ENCODE data around the gene SECISBP2. TPM values are rescaled to one million over a fixed set of nuclear protein-coding genes. Genes with fewer than 3 reads are reported as not detected.
"Not testable (repeated sequence)": the region's sequence is repeated elsewhere in the genome, so short reads cannot be mapped to it uniquely, and the experiment has no call there.

SECISBP2 gene
- total RNA-seq, 2 experiments from 2014 or later, result 42.8 to 45.8 TPM

DNA sequence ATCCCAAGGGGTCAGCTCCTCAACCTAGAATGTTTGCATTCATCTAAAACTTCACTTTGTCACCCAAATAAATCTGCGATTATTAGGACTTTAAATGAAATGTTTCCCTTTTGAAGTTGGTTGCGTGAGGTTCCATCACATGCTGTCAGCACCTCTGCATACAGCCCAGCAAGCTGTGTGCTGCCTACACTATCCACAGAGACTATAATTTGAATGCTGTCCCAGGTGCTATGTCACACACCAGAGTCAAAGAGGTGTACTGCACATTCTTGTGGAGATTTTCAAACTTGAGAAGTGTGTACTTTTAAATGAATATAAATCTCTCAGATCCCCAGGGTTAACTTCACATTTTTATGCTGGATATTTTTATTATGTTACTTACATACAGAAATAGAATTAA is 26.6 kb upstream of the SECISBP2 start:
- H3K36me3 Mint-ChIP-seq (ENCODE audit: low read depth), result peaks cover 2% of the 10 kb centered on the region
- CTCF ChIA-PET, result interaction anchor here (0.5 to 3.0 kb wide), 2 partner anchors 13 to 907 kb away, joined by 3 to 7 read pairs; no protein-coding TSS in a partner anchor
- DNase-seq, result no peak
- H3K4me3 Mint-ChIP-seq, result no peak overlapping the region
- peaks cover 4% of the 10 kb centered on the region for H3K9me3 Mint-ChIP-seq
- intact Hi-C loops (cut with micrococcal nuclease), result no loop called here
- H3K4me1 Mint-ChIP-seq (ENCODE audit: low read depth), result no peaks in the 10 kb centered on the region
- no peak overlapping the region for H3K27ac Mint-ChIP-seq
- no peaks in the 10 kb centered on the region for H3K27me3 Mint-ChIP-seq (ENCODE audit: low read depth)

DNA sequence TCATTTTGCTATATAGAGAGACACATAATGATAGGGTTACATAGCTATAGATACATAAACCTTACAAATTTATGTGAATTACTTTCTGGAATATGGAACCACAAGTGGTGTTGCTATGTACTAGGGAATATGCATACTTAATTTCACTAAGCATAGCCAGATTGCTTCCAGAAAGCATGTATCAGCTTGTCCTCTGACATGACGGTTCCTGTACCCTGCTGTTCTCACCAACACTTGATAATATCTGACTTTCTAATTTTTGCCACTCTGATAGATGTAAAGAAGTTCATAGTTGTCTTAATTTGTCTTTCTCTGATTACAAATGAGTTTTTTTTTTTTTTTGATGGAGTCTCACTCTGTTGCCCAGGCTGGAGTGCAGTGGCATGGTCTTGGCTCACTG is 25.3 kb upstream of the SECISBP2 start:
- Mint-ChIP-seq H3K4me3 (no peak overlapping the region), H3K36me3 (ENCODE audit: low read depth) (peaks cover 2% of the 10 kb centered on the region), H3K27ac (no peak overlapping the region), H3K4me1 (ENCODE audit: low read depth) (no peaks in the 10 kb centered on the region), H3K27me3 (ENCODE audit: low read depth) (no peaks in the 10 kb centered on the region), H3K9me3 (peaks cover 4% of the 10 kb centered on the region)
- CTCF ChIA-PET, result no interaction called here
- intact Hi-C loops (cut with micrococcal nuclease), result no loop called here
- DNase-seq, result no peak

DNA sequence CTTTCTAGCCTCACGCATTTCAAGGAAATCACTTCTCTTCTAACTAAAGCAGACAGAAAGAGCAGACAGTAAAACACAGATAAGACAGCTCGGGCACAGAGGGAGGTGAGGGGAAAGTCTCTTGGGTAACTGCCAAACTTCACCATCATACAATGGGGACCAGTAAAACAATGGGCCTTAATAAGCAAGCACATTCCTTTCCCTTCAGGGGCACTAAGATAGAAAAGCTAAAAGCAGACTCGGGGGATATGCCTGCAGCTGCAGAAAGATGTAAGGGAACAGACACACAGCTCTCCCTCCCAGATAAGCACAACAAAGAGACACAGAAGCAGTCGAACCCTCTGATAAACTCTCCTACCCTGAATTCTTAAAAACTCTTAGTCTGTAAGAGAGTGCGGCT is 22.9 kb upstream of the SECISBP2 start:
- no peak overlapping the region for H3K4me3 Mint-ChIP-seq
- H3K4me1 Mint-ChIP-seq (ENCODE audit: low read depth), result no peaks in the 10 kb centered on the region
- DNase-seq, result no peak
- H3K27ac Mint-ChIP-seq, result no peak overlapping the region
- H3K36me3 Mint-ChIP-seq (ENCODE audit: low read depth), result peaks cover 2% of the 10 kb centered on the region
- H3K9me3 Mint-ChIP-seq, result peaks cover 4% of the 10 kb centered on the region
- CTCF ChIA-PET, result interaction anchor here (0.7 kb wide), 1 partner anchor 9 kb away, joined by 3 read pairs; no protein-coding TSS in a partner anchor
- no peaks in the 10 kb centered on the region for H3K27me3 Mint-ChIP-seq (ENCODE audit: low read depth)
- intact Hi-C loops (cut with micrococcal nuclease), result no loop called here

DNA sequence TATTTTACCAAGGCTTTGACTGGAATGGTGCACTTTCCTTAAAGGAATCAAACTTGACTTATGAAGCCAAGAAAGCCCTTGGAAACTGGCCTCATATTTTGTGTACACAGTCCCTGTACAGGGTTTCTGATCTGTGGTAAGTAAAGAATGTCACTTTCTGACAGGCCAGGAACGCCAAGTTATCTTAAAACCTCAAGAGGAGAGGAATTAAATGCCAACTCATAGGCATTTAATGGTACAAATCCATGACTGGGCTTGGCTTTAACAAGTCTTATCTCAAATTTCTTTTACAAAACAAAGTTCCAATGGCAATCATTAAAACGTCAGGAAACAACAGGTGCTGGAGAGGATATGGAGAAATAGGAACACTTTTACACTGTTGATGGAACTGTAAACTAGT is 16.3 kb upstream of the SECISBP2 start:
- H3K27me3 Mint-ChIP-seq (ENCODE audit: low read depth); H3K4me3 Mint-ChIP-seq; H3K4me1 Mint-ChIP-seq (ENCODE audit: low read depth); intact Hi-C loops (cut with micrococcal nuclease); CTCF ChIA-PET; H3K27ac Mint-ChIP-seq; H3K36me3 Mint-ChIP-seq (ENCODE audit: low read depth); DNase-seq; H3K9me3 Mint-ChIP-seq: not testable (repeated sequence)

DNA sequence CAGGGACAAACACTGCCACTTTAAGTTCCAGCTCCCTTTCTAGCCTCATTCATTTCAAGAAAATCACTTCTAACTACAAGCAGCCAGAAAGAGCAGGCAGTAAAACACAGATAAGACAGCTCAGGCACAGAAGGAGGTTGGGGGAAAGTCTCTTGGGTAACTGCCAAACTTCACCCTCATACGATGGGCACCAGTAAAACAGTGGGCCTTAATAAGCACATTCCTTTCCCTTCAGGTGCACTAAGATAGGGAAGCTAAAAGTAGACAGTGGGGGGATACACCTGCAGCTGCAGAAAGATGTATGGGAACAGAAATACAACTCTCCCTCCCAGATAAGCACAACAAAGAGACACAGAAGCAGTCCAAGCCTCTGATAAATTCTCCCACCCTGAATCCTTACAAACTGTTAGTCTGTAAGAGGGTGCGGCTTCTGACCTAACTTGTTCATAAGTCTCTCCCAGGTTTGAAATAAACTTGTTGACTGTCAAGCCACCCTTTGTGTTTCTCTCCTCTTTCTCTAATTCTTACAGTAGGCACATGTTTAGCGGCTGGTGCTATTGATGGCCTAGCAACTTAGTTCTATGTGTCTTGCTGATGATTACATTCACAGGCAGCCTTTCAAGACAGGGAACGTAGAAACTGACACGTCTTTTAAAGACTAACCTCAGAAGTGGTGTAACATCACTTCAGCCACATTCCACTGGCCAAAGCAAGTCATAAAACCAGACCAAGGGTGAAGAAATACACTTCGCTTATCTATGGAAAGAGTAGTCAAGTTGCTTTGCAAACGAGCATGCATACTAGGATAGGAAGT is 14.1 kb upstream of the SECISBP2 start:
- no peak for DNase-seq
- H3K9me3 Mint-ChIP-seq, result no peaks in the 10 kb centered on the region
- H3K4me3 Mint-ChIP-seq, result no peak overlapping the region
- intact Hi-C loops (cut with micrococcal nuclease), result no loop called here
- peaks cover 6% of the 10 kb centered on the region for H3K36me3 Mint-ChIP-seq (ENCODE audit: low read depth)
- H3K27ac Mint-ChIP-seq, result no peak overlapping the region
- H3K27me3 Mint-ChIP-seq (ENCODE audit: low read depth), result no peaks in the 10 kb centered on the region
- CTCF ChIA-PET, result interaction anchor here (0.6 kb wide), 1 partner anchor 9 kb away, joined by 3 read pairs; no protein-coding TSS in a partner anchor
- peaks cover 6% of the 10 kb centered on the region for H3K4me1 Mint-ChIP-seq (ENCODE audit: low read depth)

DNA sequence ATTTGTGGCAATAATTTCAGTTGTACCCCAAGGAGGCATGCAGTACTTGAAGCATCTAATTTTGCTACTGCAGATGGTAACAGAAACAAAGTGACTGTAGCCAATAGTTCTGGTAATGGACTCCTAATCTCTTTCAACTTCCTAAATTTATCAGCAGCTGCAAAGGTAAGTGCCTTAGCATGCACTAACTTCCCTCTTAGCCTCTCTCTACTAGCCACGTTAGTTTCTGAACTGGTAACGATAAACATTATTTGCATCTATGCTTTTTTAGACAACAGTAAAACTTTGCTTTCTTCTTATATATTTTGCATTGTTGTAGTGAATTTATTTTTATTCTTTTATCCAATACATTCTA is 13.5 kb upstream of the SECISBP2 start:
- H3K9me3 Mint-ChIP-seq, result no peaks in the 10 kb centered on the region
- DNase-seq, result no peak
- CTCF ChIA-PET, result interaction anchor here (0.6 kb wide), 1 partner anchor 9 kb away, joined by 3 read pairs; no protein-coding TSS in a partner anchor
- no peak overlapping the region for H3K27ac Mint-ChIP-seq
- intact Hi-C loops (cut with micrococcal nuclease), result no loop called here
- H3K36me3 Mint-ChIP-seq (ENCODE audit: low read depth), result peaks cover 9% of the 10 kb centered on the region
- no peaks in the 10 kb centered on the region for H3K27me3 Mint-ChIP-seq (ENCODE audit: low read depth)
- no peak overlapping the region for H3K4me3 Mint-ChIP-seq
- peaks cover 12% of the 10 kb centered on the region for H3K4me1 Mint-ChIP-seq (ENCODE audit: low read depth)

DNA sequence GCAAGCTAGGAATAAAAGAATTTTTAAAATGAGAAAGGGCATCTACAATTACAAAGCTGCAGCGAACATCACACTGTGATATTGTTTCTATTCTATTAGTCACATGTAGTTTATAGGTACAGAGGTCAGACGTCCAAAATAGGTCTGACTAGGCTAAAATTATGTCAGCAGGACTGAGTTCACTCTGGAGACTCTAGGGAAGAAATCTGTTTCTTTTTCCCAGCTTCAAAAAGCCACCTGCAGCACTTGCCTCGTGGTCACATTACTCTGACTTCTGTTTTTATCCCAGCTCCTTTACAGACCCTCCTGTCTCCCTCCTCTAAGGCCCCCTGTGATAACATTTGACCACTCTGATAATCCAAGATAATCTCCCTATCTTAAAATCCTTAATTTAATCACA is 12.4 kb upstream of the SECISBP2 start:
- intact Hi-C loops (cut with micrococcal nuclease), result no loop called here
- H3K9me3 Mint-ChIP-seq, result no peaks in the 10 kb centered on the region
- H3K4me3 Mint-ChIP-seq, result no peak overlapping the region
- DNase-seq, result no peak
- H3K36me3 Mint-ChIP-seq (ENCODE audit: low read depth), result peaks cover 14% of the 10 kb centered on the region
- CTCF ChIA-PET, result interaction anchor here (0.9 to 1.0 kb wide), 2 partner anchors 14 to 27 kb away, joined by 3 read pairs; no protein-coding TSS in a partner anchor
- peaks cover 16% of the 10 kb centered on the region for H3K4me1 Mint-ChIP-seq (ENCODE audit: low read depth)
- H3K27ac Mint-ChIP-seq, result no peak overlapping the region
- H3K27me3 Mint-ChIP-seq (ENCODE audit: low read depth), result no peaks in the 10 kb centered on the region

DNA sequence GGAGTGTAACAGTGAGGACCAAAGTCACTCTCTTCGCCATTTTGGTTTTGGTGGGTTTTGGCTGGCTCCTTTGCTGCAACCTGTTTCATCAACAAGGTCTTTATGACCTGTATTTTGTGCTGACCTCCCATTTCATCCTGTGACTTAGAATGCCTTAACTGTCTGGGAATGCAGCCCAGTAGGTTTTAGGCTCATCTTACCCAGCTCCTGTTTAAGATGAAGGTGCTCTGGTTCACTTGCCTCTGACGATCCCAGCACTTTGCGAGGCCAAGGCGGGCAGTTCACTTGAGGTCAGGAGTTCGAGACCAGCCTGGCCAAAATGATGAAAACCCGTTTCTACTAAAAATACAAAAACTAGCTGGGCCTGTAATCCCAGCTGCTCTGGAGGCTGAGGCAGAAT is 9.1 kb upstream of the SECISBP2 start:
- CTCF ChIA-PET, result no interaction called here
- Mint-ChIP-seq H3K9me3 (no peaks in the 10 kb centered on the region), H3K4me3 (peak overlapping the region; percentile 96), H3K4me1 (ENCODE audit: low read depth) (peaks cover 36% of the 10 kb centered on the region), H3K27me3 (ENCODE audit: low read depth) (no peaks in the 10 kb centered on the region), H3K36me3 (ENCODE audit: low read depth) (peaks cover 33% of the 10 kb centered on the region), H3K27ac (peak overlapping the region; percentile 98)
- no peak for DNase-seq
- intact Hi-C loops (cut with micrococcal nuclease), result no loop called here

DNA sequence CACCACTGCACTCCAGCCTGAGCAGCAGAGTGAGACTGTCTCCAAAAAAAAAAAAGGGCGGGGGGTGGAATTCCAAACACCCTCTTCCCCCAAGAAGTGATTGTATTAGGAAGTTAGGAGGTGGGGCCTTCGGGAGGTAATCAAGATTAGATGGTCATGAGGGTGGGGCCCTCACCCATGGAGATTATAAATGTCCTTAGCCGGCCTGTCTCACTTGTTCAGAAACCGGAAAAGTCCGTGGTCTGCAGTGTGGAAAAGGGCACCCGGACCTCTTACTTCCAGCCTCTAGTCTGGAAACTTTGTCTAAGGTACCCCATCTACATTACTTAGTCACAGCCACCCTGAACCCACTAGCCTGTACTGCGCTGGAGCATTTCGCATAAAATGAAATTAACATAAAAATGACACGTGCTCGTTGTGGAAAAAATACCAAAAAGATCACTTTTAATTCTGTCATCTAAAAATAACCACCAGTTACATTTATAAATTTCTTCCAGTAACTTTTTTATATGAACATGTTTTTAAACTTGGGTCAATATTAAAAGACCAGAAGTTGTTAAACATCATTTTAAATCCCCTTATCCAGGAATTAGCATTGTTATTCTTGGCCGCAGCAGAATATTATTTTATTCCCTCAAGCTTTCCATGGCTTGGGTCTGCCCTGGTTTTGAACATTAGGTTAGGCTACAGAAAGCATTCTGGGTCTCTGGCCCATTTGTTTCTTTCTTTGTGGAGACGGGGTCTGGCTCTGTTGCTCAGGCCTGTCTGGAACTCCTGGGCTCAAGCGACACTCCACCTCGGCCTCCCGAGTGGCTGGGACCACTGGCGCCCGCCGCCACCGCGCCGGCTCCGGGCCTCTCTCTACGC is 8.5 kb upstream of the SECISBP2 start:
- DNase-seq, result no peak
- CTCF ChIA-PET, result interaction anchor here (0.6 kb wide), 1 partner anchor 126 kb away, joined by 3 read pairs; no protein-coding TSS in a partner anchor
- H3K4me1 Mint-ChIP-seq (ENCODE audit: low read depth), result peaks cover 42% of the 10 kb centered on the region
- intact Hi-C loops (cut with micrococcal nuclease), result loop anchor here (1.0 to 10.0 kb wide), 10 partner anchors 8 to 1338 kb away; partner anchors contain the start of genes CDK20, SECISBP2, SEMA4D and SPIN1
- no peaks in the 10 kb centered on the region for H3K27me3 Mint-ChIP-seq (ENCODE audit: low read depth)
- peaks cover 39% of the 10 kb centered on the region for H3K36me3 Mint-ChIP-seq (ENCODE audit: low read depth)
- H3K27ac Mint-ChIP-seq, result peak overlapping the region; percentile 98
- no peaks in the 10 kb centered on the region for H3K9me3 Mint-ChIP-seq
- peak overlapping the region; percentile 96 for H3K4me3 Mint-ChIP-seq

DNA sequence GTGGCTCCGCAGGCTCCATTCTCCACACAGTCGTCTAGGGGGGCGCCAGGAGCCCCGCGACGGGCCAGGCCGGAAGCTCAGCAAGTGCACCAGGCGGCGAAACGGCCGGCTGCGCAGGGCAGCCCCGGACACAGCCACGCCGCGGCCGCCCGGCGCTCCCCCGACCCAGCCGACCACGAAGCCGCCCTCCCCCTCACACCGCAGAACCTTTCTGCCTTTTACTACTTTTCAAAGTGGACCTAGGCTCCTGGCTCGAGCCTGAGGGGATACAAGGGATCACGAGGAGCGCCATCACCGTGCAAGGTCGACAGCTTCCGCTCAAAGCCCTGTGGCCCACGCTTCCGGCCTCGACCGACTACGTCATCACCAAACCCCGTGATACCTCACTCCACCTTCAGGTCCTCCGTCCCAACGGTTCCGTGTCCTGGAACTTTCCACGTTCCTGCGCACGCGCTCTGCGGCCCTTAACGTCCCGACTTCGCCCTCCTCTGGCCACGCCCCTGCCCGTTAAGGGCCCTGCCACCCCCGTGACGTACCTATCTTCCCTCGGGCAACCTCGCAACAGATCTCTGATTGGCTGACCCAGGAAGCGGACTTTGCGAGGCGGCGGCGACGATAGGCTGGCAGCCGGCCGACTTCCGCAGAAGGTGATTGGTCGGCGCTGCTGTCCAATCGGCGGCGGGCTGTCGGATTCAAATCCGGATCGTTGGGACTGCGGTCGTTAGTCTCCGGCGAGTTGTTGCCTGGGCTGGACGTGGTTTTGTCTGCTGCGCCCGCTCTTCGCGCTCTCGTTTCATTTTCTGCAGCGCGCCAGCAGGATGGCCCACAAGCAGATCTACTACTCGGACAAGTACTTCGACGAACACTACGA is 7.6 kb upstream of the SECISBP2 start, which contains the start of gene CKS2:
Gene CKS2 (plus strand): TSS at position 721 of the 871 bp plus-strand sequence. CDS start 98 bp downstream, at position 819.
- CTCF ChIA-PET, result interaction anchor here (0.6 kb wide), 1 partner anchor 127 kb away, joined by 3 read pairs; no protein-coding TSS in a partner anchor
- peak within 1 kb of the TSS; percentile 98 for H3K27ac Mint-ChIP-seq
- DNase-seq, result peak; percentile 100
- H3K9me3 Mint-ChIP-seq, result no peaks in the 10 kb centered on the region
- H3K36me3 Mint-ChIP-seq (ENCODE audit: low read depth), result peaks cover 45% of the 10 kb centered on the region
- H3K4me1 Mint-ChIP-seq (ENCODE audit: low read depth), result peaks cover 49% of the 10 kb centered on the region
- H3K27me3 Mint-ChIP-seq (ENCODE audit: low read depth), result no peaks in the 10 kb centered on the region
- intact Hi-C loops (cut with micrococcal nuclease), result loop anchor here (1.0 to 10.0 kb wide), 10 partner anchors 8 to 1338 kb away; partner anchors contain the start of genes CDK20, SECISBP2, SEMA4D and SPIN1
- H3K4me3 Mint-ChIP-seq, result peak within 1 kb of the TSS; percentile 96

DNA sequence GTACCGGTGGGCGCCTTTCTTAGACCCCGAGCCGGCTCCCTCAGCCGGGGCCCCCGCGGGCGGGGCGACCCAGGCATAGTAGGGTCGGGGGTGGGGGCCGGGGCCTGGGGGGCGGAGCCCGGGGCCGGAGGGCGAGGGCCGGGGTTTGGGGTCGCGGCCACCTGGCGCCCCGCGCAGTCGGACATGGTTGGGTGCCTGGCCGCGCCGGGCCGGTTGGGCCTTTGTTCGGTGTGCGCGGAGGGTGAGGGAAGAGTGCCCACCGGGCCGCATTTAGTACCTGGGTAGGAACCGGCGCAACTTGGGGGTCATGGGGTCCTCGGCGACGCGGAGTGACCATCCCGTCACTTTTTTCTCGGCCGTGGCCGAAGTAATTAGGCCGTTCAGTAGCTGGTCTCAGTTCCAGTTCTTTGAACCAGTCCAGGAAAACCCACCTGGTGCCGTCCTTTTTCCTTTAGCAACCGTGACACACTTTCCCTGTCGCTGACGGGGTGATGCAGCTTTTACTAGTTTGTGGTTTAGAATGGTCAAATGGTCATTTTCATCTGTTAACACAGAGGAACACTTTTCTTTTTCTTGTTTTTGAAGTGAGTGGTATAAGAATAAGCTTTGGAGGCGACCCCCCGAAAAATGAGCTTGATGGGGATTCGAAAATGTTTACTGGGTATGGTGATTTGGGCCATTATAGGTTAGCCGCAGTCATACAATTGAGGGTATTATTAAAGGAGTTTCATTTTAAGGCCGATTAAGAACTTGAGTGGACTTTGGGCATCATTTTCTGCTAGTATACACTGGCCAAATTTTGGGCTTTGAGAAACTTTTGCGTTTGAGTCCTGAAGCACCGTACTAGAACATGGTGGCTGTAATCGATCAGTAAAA is 6.7 kb upstream of the SECISBP2 start:
- Mint-ChIP-seq H3K27ac (peak overlapping the region; percentile 98), H3K9me3 (no peaks in the 10 kb centered on the region), H3K36me3 (ENCODE audit: low read depth) (peaks cover 52% of the 10 kb centered on the region), H3K27me3 (ENCODE audit: low read depth) (no peaks in the 10 kb centered on the region), H3K4me3 (peak overlapping the region; percentile 96), H3K4me1 (ENCODE audit: low read depth) (peaks cover 54% of the 10 kb centered on the region)
- intact Hi-C loops (cut with micrococcal nuclease), result loop anchor here (2.0 to 10.0 kb wide), 6 partner anchors 155 to 1339 kb away; partner anchors contain the start of genes CDK20, SEMA4D and SPIN1
- CTCF ChIA-PET, result no interaction called here
- DNase-seq, result no peak

Data from activated naive CD4-positive, alpha-beta T cell treated with anti-CD3 and anti-CD28 coated beads for 36 hours (primary cell).